ENCODE data around the gene CBLL1. TPM values are rescaled to one million over a fixed set of nuclear protein-coding genes. Genes with fewer than 3 reads are reported as not detected.

Gene CBLL1
- total and polyA plus RNA-seq, 2 donors from 2014 or later = 5.6 to 22.4 TPM

DNA sequence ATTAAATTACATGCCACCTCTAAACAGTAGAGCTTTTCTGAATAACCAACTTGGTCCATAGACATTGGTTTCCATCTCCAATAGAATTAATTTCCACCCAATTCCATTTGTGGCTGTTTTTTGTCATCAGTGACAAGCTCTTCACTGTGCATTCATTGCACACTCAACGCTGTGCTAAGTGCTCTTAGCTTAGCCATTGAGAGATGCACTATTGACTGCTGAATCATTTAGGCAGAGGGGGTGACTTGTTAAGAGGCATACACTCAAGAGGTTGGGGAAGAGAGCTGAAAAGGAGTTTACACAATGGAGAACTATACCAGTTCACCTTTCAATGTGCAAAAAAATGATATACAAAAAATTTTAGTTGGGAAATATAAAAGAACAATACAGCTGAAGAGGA lies 31.9 kb upstream of the CBLL1 start:
- Histone ChIP-seq H3K9me3 (ENCODE audit: control insufficient read depth in 2 of 3, insufficient read depth in 1 of 3, low read length in 3 of 3) (no peaks in the 10 kb centered on the region), H3K4me3 (ENCODE audit: low read length in 3 of 3) (no peak overlapping the region), H3K9ac (ENCODE audit: low read length in 3 of 3) (no peak overlapping the region), H3K27me3 (ENCODE audit: control insufficient read depth, insufficient read depth, low read length) (no peaks in the 10 kb centered on the region), H3K4me1 (ENCODE audit: control insufficient read depth in 2 of 3, insufficient read depth in 2 of 3, low read depth in 1 of 3, low read length in 3 of 3) (no peaks in the 10 kb centered on the region), H3K36me3 (ENCODE audit: control insufficient read depth in 2 of 3, insufficient read depth in 3 of 3, low read length in 3 of 3) (no peaks in the 10 kb centered on the region), H3K27ac (ENCODE audit: low read depth in 2 of 2, low read length in 2 of 2) (no peak overlapping the region)
- DNase-seq (no peak), FAIRE-seq (no peak)
- intact Hi-C loops (cut with DNase I) = no loop called here
- TF ChIP-seq CTCF (IDR thresholded peaks at IDR 0.05; ENCODE audit: borderline replicate concordance, extremely low read depth, insufficient read depth) = no peak

GRCh38 chr7:107712896-107713295 lies 31.0 kb upstream of the CBLL1 start:
- Histone ChIP-seq H3K4me1 (ENCODE audit: control insufficient read depth in 2 of 3, insufficient read depth in 2 of 3, low read depth in 1 of 3, low read length in 3 of 3) (no peaks in the 10 kb centered on the region), H3K36me3 (ENCODE audit: control insufficient read depth in 2 of 3, insufficient read depth in 3 of 3, low read length in 3 of 3) (no peaks in the 10 kb centered on the region), H3K4me3 (ENCODE audit: low read length in 3 of 3) (no peak overlapping the region), H3K27ac (ENCODE audit: low read depth in 2 of 2, low read length in 2 of 2) (no peak overlapping the region), H3K9ac (ENCODE audit: low read length in 3 of 3) (no peak overlapping the region), H3K9me3 (ENCODE audit: control insufficient read depth in 2 of 3, insufficient read depth in 1 of 3, low read length in 3 of 3) (no peaks in the 10 kb centered on the region), H3K27me3 (ENCODE audit: control insufficient read depth, insufficient read depth, low read length) (no peaks in the 10 kb centered on the region)
- DNase-seq (no peak), FAIRE-seq (no peak)
- TF ChIP-seq CTCF (IDR thresholded peaks at IDR 0.05; ENCODE audit: borderline replicate concordance, extremely low read depth, insufficient read depth) = no peak
- intact Hi-C loops (cut with DNase I) = no loop called here

GRCh38 chr7:107715531-107715930 lies 28.4 kb upstream of the CBLL1 start:
- H3K27me3 ChIP-seq (ENCODE audit: control insufficient read depth, insufficient read depth, low read length) = no peaks in the 10 kb centered on the region
- no peaks in the 10 kb centered on the region for H3K36me3 ChIP-seq (ENCODE audit: control insufficient read depth in 2 of 3, insufficient read depth in 3 of 3, low read length in 3 of 3)
- no peak for FAIRE-seq
- no peak overlapping the region for H3K27ac ChIP-seq (ENCODE audit: low read depth in 2 of 2, low read length in 2 of 2)
- H3K4me3 ChIP-seq (ENCODE audit: low read length in 3 of 3) = no peak overlapping the region
- H3K4me1 ChIP-seq (ENCODE audit: control insufficient read depth in 2 of 3, insufficient read depth in 2 of 3, low read depth in 1 of 3, low read length in 3 of 3) = no peaks in the 10 kb centered on the region
- no peak for TF ChIP-seq CTCF (IDR thresholded peaks at IDR 0.05; ENCODE audit: borderline replicate concordance, extremely low read depth, insufficient read depth)
- H3K9me3 ChIP-seq (ENCODE audit: control insufficient read depth in 2 of 3, insufficient read depth in 1 of 3, low read length in 3 of 3) = no peaks in the 10 kb centered on the region
- H3K9ac ChIP-seq (ENCODE audit: low read length in 3 of 3) = no peak overlapping the region
- intact Hi-C loops (cut with DNase I) = no loop called here
- DNase-seq = no peak

GRCh38 chr7:107718456-107719193 lies 25.3 kb upstream of the CBLL1 start:
- Histone ChIP-seq H3K36me3 (ENCODE audit: control insufficient read depth in 2 of 3, insufficient read depth in 3 of 3, low read length in 3 of 3) (no peaks in the 10 kb centered on the region), H3K4me1 (ENCODE audit: control insufficient read depth in 2 of 3, insufficient read depth in 2 of 3, low read depth in 1 of 3, low read length in 3 of 3) (no peaks in the 10 kb centered on the region), H3K9me3 (ENCODE audit: control insufficient read depth in 2 of 3, insufficient read depth in 1 of 3, low read length in 3 of 3) (no peaks in the 10 kb centered on the region), H3K27ac (ENCODE audit: low read depth in 2 of 2, low read length in 2 of 2) (no peak overlapping the region), H3K9ac (ENCODE audit: low read length in 3 of 3) (no peak overlapping the region), H3K4me3 (ENCODE audit: low read length in 3 of 3) (no peak overlapping the region), H3K27me3 (ENCODE audit: control insufficient read depth, insufficient read depth, low read length) (no peaks in the 10 kb centered on the region)
- intact Hi-C loops (cut with DNase I) = no loop called here
- no peak for FAIRE-seq
- no peak for DNase-seq
- TF ChIP-seq CTCF (IDR thresholded peaks at IDR 0.05; ENCODE audit: borderline replicate concordance, extremely low read depth, insufficient read depth) = no peak
